ENCODE results near the gene GLT1D1.

GLT1D1 gene

DNA sequence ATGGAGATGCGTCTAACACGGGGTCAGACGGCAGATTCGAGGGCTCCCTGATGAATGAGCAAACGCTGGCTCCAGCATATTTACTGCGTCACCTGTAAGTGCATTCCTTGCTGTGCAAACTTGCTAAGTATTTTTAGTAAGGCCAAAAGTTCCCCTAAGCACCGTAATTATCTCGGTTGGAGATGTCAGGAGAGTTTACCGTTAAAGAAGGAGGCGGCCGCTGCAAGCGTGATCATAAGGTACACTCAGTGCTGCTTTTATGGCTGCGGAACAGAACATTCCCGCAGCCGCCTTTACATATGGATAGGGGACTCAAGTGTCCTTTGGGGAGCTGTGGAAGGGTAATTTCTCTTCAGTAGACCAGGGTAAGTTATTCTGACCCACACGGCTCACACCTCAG, 175.6 kb downstream of the GLT1D1 start:
- no peak for TF ChIP-seq CEBPB (IDR thresholded peaks at IDR 0.05)
- no peak for TF ChIP-seq TAF1 (IDR thresholded peaks at IDR 0.05; ENCODE audit: low read depth)
- no peak for TF ChIP-seq RAD21 (IDR thresholded peaks at IDR 0.05; ENCODE audit: low read depth)
- no peak for TF ChIP-seq USF1 (IDR thresholded peaks at IDR 0.05)
- TF ChIP-seq MAX (IDR thresholded peaks at IDR 0.05) = no peak
- no peak for TF ChIP-seq TEAD4 (IDR thresholded peaks at IDR 0.05)
- TF ChIP-seq REST (IDR thresholded peaks at IDR 0.05; ENCODE audit: low read depth) = no peak
- TF ChIP-seq FOXM1 (IDR thresholded peaks at IDR 0.05; ENCODE audit: borderline replicate concordance, low read depth) = no peak
- no peak for TF ChIP-seq EP300 (IDR thresholded peaks at IDR 0.05; ENCODE audit: borderline replicate concordance)
- TF ChIP-seq TCF12 (IDR thresholded peaks at IDR 0.05; ENCODE audit: low read depth) = no peak
